Mesodermal cell (in vitro differentiated cells): ENCODE data around the gene MAT2B. TPM values are rescaled to one million over a fixed set of nuclear protein-coding genes. Genes with fewer than 3 reads are reported as not detected.

Source experiments
- H3K27ac ChIP-seq: 2 replicates; pipeline ENCODE4 v1.7.0; 2013; ENCODE audit warnings: mild to moderate bottlenecking, low read depth, low read length, moderate library complexity; ENCODE audit not compliant: severe bottlenecking
- H3K36me3 ChIP-seq: 2 replicates; pipeline ENCODE4 v1.7.1; 2013; ENCODE audit warnings: mild to moderate bottlenecking, low read length, moderate library complexity; ENCODE audit not compliant: control insufficient read depth, insufficient read depth
- H3K4me1 ChIP-seq: one replicate; pipeline ENCODE4 v1.7.1; 2013; ENCODE audit warnings: mild to moderate bottlenecking, low read length; ENCODE audit not compliant: insufficient read depth, control insufficient read depth, poor library complexity, severe bottlenecking
- H3K4me3 ChIP-seq: 2 replicates; pipeline ENCODE4 v1.7.0; 2013; ENCODE audit warnings: low read length, control low read depth, mild to moderate bottlenecking; ENCODE audit not compliant: insufficient read depth, poor library complexity, severe bottlenecking; ENCODE audit errors: extremely low read depth
- H3K9me3 ChIP-seq: 2 replicates; pipeline ENCODE4 v1.7.1; 2013; ENCODE audit warnings: mild to moderate bottlenecking, low read length, moderate library complexity; ENCODE audit not compliant: control insufficient read depth
- WGBS, 2 experiments: methylation state at CpG; one replicate each; pipeline ENCODE4 v1.1.5; 2013; ENCODE audit warnings: missing lambda C conversion rate in 2 of 2; ENCODE audit not compliant: insufficient coverage in 2 of 2; 5-methylcytosine and 5-hydroxymethylcytosine counted together
- polyA plus RNA-seq, 2 experiments: library from polyadenylated mRNA; stranded (reverse); fragments of 50-300 nt; gene quantifications; one replicate each; pipeline ENCODE4 v1.2.3, GENCODE V29; 2013

MAT2B gene
- polyA plus RNA-seq (2013, experiment 1 of 2): 49.1 TPM
- polyA plus RNA-seq (2013, experiment 2 of 2): 52.3 TPM

DNA sequence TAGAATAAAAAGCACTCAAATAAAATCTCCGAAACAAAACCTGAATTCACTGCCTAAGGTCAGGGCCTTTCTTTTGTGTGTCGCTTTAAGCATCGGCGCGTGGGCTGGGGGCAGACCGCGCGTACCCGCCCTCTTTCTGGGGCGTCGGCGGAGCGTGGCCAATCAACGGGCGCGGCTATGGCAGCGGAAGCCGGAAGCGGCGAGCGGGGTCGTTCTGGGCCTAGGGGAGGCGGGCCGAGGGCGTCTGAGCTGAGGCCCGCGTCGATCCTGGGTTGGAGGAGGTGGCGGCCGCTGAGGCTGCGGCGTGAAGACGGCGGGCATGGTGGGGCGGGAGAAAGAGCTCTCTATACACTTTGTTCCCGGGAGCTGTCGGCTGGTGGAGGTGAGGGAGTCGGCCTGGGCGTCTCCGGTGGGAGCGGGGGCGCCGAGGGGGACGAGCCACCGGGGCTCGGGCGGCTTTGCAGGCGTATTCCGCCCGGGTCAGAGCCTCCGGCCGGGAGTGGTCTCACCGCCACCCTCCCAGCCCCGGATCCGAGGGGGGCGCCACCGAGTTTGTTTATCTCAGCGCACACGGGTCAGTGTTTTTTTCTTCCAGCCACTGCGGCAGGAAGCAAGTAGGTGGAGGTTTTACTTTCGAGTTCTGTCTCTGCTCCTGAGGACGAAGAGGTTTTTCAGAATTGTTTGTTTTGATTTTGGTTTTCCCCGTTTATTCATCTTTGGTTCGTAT, at the start of gene MAT2B:
Gene MAT2B, plus strand, starts transcription at position 252 of the 727 bp plus-strand sequence. Its CDS starts 68 bp downstream, at position 320.
- Histone ChIP-seq H3K4me3 (peak within 1 kb of the TSS; percentile 67), H3K27ac (peak within 1 kb of the TSS; percentile 93), H3K4me1 (peaks cover 5% of the 10 kb centered on the region), H3K36me3 (no peaks in the 10 kb centered on the region), H3K9me3 (no peaks in the 10 kb centered on the region)
- WGBS, 2 experiments: 1% methylated on average over 23 to 37 of the region's 64 CpGs

DNA sequence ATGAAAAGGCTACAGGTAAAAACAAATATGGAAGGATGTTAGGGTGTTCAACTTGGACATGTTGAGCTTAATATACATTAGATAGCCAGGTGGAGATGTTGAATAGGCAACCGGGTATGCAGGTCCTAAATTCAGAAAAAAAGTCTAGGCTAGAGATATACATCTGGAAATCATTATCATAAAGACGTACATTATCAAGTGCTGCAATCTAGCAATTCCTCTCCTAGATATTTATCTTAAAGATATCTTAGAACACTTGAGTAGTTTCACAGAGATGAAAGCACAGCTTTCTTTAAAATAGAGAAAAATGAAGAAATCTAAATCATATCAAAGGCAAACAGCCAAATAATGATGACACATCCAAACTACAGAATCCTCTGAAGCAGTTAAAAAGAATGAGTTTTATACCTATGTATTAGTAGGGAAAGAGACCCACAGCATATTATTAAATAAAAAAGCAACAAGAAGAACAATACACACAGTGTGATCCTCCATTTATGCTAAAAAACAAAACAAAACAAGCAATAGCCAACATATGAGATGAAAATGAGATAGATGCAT, 49.3 kb upstream of the MAT2B start:
- no peaks in the 10 kb centered on the region for H3K4me1 ChIP-seq
- no peak overlapping the region for H3K27ac ChIP-seq
- H3K9me3 ChIP-seq: no peaks in the 10 kb centered on the region
- H3K36me3 ChIP-seq: peaks cover 43% of the 10 kb centered on the region
- H3K4me3 ChIP-seq: no peak overlapping the region
- 100% methylated on average over 1 of the region's 2 CpGs; no CpG with 5 or more reads in 1 of the 2 experiments for WGBS, 2 experiments

DNA sequence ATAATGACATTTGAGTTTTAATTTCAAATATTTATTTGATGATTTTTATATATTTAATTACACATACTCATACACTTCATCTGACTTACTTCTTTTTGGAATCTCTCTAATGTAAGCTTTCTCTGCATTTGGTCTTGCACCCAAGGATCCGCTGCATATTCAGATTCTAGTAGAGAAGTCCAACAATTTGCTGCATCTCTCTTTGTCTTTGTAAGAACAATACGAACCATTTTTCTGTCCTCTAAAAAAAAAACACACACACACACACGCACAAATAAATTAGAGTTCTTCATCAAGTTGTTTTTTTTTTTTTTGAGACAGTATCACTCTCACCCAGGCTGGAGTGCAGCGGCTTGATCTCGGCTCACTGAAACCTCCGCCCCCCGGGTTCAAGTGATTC, 48.6 kb upstream of the MAT2B start:
- H3K27ac ChIP-seq: no peak overlapping the region
- H3K4me3 ChIP-seq: no peak overlapping the region
- WGBS, 2 experiments: 91 to 95% methylated on average over 6 to 7 of the region's 7 CpGs
- H3K36me3 ChIP-seq: peaks cover 36% of the 10 kb centered on the region
- H3K9me3 ChIP-seq: no peaks in the 10 kb centered on the region
- no peaks in the 10 kb centered on the region for H3K4me1 ChIP-seq

DNA sequence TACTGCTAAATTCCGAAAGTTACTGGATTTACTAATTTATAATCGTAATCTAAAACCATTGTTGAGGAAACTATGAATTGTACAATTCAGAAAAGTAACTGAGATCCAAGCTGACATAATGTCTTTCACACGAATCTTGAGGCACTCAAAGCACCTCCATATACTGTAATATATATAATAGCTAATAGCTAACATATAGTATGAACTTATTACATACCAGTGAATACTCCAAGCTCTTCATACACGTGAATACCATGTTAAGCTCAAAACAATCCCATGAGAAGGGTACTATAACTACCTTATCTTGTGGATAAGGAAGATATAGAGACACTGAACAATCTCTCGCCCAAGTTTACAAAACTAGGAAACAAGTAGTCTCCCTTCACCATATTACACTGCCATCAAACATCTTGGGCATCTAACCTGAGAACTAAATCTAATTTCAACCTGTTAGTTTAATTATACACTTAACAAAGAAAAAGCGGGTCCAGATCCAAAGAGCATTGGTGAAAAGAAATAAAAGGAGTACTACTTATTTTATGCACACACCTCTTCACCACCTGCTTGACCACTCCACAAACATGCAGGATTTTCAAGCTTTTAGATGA, 46.5 kb upstream of the MAT2B start:
- H3K4me3 ChIP-seq: peak overlapping the region; percentile 65
- peak overlapping the region; percentile 100 for H3K27ac ChIP-seq
- no CpG with 5 or more reads among the region's 6 CpGs for WGBS, 2 experiments
- peaks cover 2% of the 10 kb centered on the region for H3K4me1 ChIP-seq
- peaks cover 27% of the 10 kb centered on the region for H3K36me3 ChIP-seq
- H3K9me3 ChIP-seq: no peaks in the 10 kb centered on the region

DNA sequence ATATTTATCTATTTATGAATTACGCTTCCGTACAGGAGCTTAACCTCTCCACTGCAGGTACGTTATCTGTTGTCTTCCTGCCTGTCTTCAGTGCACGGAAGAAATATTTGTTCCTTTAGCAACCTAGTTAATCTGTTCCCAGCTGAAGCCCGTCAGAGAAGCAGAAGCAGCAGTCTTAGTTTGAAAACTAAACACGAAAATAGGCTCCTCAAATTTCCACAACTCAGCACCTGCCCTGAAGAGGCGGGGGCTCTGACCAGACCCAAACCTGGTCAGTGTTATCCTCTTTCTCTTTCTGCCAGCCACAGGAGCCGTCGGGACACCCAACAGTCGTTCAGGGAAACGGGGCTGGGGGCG, 46.0 kb upstream of the MAT2B start:
- H3K36me3 ChIP-seq: peaks cover 28% of the 10 kb centered on the region
- peak overlapping the region; percentile 65 for H3K4me3 ChIP-seq
- H3K27ac ChIP-seq: peak overlapping the region; percentile 100
- no peaks in the 10 kb centered on the region for H3K9me3 ChIP-seq
- WGBS, 2 experiments: 0 to 8% methylated on average over 5 to 6 of the region's 12 CpGs
- peaks cover 2% of the 10 kb centered on the region for H3K4me1 ChIP-seq

DNA sequence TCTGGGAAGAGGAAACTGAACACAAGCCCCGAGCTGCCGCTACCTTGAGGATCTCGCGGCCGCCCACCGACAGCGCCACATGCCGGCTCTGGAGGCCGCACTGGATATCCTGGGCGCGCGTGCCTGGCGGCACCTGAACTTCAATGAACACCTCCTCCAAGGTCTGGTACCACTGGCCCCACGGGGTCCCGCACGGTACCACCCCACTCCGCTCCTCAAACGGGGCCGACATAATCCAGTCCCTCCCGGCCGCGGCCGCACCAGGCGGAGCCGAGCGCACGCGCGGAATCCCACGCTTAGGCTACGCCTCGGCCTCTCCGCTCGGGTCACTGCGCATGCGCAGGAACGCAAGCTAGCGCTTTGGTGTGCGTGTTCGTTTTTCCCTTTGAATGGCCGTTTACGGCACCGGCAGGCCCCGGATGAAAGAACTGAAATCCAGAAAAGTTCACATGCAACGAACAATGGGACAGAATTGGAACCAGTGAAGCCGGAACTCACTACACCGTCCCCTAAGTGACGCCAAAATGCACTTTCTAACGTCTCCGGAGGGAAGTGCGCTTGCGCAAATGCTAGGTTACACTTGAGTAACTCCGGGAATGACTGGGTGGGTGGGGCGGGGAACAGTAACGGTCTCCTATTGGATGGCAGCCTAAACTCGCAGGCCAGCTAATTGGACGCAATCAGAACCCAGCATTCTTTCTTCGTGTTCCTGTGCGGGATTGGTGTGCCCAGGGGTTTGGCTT, 45.4 kb upstream of the MAT2B start, which contains the start of gene NUDCD2:
Gene NUDCD2, minus strand, starts transcription at position 284 of the 743 bp plus-strand sequence. Its CDS starts 52 bp downstream, at position 232.
- peaks cover 27% of the 10 kb centered on the region for H3K36me3 ChIP-seq
- H3K9me3 ChIP-seq: no peaks in the 10 kb centered on the region
- H3K4me3 ChIP-seq: peak within 1 kb of the TSS; percentile 65
- H3K4me1 ChIP-seq: peaks cover 2% of the 10 kb centered on the region
- peak within 1 kb of the TSS; percentile 100 for H3K27ac ChIP-seq
- WGBS, 2 experiments: 0% methylated on average over 50 to 54 of the region's 59 CpGs

DNA sequence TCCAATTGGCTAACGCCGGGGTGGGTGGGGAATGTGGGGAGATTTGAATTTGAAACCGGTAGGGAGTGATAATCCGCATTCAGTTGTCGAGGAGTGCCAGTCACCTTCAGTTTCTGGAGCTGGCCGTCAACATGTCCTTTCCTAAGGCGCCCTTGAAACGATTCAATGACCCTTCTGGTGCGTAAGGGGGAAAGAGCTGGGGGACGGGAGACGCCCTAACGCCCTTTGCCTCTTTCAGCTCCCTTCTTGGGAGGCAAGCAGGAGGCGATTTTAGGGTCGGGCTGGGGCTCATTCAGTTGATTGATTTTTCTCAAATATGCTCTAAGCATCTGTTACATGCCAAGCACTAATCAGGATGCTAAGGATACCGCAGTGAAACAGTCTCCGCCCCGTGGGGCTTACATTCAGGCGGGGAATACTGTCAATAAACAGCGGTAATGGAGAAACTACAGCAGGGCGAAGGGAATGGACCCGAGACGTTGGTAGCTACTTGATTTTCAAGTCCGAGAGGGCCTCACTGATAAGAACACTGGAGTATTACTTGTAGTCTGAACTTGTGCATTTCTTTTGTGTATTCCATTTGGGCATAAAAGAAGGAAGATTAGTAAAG, 44.8 kb upstream of the MAT2B start, which contains the start of gene HMMR:
Gene HMMR, plus strand, starts transcription at position 71 of the 610 bp plus-strand sequence. Its CDS starts 61 bp downstream, at position 132.
- Histone ChIP-seq H3K9me3 (no peaks in the 10 kb centered on the region), H3K4me1 (peaks cover 2% of the 10 kb centered on the region), H3K27ac (peak within 1 kb of the TSS; percentile 100), H3K4me3 (peak within 1 kb of the TSS; percentile 65), H3K36me3 (peaks cover 25% of the 10 kb centered on the region)
- WGBS, 2 experiments: 0% methylated on average over 16 to 20 of the region's 23 CpGs

DNA sequence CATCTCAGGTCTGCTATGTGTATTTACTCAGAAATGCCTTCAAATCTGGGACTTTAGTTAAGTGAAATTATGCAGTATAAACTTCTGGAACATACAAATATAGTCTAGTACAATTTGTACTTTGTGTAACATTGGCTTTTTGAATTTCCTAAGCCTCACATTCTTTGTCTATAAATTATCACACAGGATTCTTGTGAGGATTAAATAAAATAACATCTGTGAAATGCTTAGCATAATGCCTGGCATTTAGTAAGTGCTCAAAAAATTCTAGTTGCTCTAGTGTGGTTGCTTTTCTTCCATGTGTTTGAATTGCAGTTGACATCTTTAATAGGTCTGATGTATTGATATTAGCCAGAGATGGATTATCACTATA, 42.4 kb upstream of the MAT2B start:
- H3K4me1 ChIP-seq: peaks cover 2% of the 10 kb centered on the region
- peaks cover 23% of the 10 kb centered on the region for H3K36me3 ChIP-seq
- H3K4me3 ChIP-seq: no peak overlapping the region
- H3K9me3 ChIP-seq: no peaks in the 10 kb centered on the region
- H3K27ac ChIP-seq: no peak overlapping the region

DNA sequence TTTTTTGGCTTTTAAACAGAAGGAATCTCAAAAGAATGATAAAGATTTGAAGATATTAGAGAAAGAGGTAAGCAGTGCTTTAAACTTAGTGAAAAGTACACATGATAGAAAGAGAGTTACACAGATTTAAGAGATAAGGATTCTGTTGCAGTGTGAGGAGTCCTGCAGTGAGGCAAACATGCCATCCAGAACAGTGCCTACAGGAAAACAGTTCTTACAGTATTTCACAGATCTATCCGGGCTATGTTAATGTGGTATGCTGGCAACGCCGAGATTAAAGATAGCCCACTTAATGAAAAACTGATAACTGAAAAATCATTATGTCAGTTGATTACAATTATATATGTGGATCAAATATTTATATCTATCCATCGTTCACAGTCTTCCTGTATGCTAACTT, 37.7 kb upstream of the MAT2B start:
- Histone ChIP-seq H3K36me3 (peaks cover 68% of the 10 kb centered on the region), H3K27ac (no peak overlapping the region), H3K4me1 (no peaks in the 10 kb centered on the region), H3K9me3 (no peaks in the 10 kb centered on the region), H3K4me3 (no peak overlapping the region)
- 100% methylated on average over 1 of the region's 4 CpGs; no CpG with 5 or more reads in 1 of the 2 experiments for WGBS, 2 experiments

DNA sequence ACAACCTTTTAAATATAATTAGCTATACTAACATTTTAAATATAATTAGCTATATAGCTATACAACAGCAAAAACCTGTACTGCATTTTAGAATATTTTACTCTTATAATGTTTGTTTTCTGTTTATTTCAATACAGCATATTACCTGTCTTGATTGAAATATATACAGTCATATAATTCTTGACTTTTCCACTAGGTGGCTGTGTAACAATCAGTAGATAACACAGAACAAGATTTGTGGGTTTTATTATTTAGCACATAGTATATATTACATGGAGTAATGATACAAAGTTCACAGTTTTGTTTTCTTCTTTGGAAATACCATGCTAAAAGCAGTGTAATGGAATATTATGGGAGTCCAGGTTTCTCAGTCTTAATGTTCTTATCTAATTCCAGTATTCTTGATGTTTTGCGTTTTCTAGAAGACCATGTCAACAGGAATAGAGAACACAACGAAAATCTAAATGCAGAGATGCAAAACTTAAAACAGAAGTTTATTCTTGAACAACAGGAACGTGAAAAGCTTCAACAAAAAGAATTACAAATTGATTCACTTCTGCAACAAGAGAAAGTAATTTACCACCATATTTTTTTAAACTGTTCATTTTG, 31.7 kb upstream of the MAT2B start:
- Histone ChIP-seq H3K4me3 (no peak overlapping the region), H3K27ac (no peak overlapping the region), H3K4me1 (no peaks in the 10 kb centered on the region), H3K36me3 (peaks cover 60% of the 10 kb centered on the region), H3K9me3 (no peaks in the 10 kb centered on the region)
- 95 to 100% methylated on average over 3 of the region's 3 CpGs for WGBS, 2 experiments
